ENCODE results near the gene CPNE7.

CPNE7 gene

DNA sequence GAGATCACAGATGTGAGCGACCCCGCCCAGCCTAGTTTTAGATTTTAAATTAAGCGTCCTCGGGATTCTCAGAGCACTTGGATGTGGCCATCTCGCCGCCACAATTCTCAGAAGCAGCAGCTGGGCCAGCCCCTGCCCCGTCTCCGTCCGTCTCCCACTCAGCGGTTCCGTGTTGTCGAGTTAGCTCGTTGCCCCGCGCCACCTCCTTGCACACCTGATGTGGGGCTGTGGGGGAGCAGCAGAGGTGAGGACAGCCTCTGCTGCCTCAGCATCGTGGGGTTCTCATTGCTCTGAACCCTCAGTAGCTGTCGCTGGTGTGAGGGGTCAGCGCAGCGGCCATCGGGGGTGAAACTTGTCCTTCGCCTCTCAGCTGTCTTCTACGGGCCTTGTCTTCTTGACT, 23.2 kb upstream of the CPNE7 start:
- Mint-ChIP-seq H3K4me3 (no peak overlapping the region), H3K9me3 (no peaks in the 10 kb centered on the region), H3K27me3 (ENCODE audit: low read depth) (no peaks in the 10 kb centered on the region), H3K4me1 (peaks cover 3% of the 10 kb centered on the region), H3K27ac (no peak overlapping the region), H3K36me3 (ENCODE audit: low read depth) (peaks cover 67% of the 10 kb centered on the region)
- TF ChIP-seq, protein P1, sequence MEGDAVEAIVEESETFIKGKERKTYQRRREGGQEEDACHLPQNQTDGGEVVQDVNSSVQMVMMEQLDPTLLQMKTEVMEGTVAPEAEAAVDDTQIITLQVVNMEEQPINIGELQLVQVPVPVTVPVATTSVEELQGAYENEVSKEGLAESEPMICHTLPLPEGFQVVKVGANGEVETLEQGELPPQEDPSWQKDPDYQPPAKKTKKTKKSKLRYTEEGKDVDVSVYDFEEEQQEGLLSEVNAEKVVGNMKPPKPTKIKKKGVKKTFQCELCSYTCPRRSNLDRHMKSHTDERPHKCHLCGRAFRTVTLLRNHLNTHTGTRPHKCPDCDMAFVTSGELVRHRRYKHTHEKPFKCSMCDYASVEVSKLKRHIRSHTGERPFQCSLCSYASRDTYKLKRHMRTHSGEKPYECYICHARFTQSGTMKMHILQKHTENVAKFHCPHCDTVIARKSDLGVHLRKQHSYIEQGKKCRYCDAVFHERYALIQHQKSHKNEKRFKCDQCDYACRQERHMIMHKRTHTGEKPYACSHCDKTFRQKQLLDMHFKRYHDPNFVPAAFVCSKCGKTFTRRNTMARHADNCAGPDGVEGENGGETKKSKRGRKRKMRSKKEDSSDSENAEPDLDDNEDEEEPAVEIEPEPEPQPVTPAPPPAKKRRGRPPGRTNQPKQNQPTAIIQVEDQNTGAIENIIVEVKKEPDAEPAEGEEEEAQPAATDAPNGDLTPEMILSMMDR (IDR thresholded peaks at IDR 0.05; ENCODE audit: unreplicated experiment in 3 of 3) = no peak

DNA sequence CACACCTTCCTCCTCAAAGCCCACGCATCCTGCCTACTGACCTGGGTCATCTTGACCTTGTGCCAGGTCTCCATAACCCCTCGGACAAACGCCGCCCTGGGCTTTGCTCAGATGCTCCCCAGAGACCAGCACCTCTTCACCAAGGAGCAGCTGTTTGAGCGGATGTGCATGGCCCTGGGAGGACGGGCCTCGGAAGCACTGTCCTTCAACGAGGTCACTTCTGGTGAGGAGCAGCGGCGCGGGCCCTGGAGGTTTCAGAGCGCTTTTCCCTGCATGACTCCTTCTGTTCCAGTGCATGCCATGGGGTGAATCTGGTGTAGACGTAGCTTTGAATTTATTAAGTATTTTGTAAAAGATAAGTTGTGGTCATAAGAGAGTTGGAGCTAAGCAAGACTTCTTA, 22.6 kb upstream of the CPNE7 start:
- Mint-ChIP-seq H3K4me1 (peaks cover 7% of the 10 kb centered on the region), H3K27ac (no peak overlapping the region), H3K4me3 (no peak overlapping the region), H3K9me3 (no peaks in the 10 kb centered on the region), H3K27me3 (ENCODE audit: low read depth) (no peaks in the 10 kb centered on the region), H3K36me3 (ENCODE audit: low read depth) (peaks cover 70% of the 10 kb centered on the region)
- TF ChIP-seq, protein P1 (IDR thresholded peaks at IDR 0.05; ENCODE audit: unreplicated experiment in 3 of 3) = no peak

DNA sequence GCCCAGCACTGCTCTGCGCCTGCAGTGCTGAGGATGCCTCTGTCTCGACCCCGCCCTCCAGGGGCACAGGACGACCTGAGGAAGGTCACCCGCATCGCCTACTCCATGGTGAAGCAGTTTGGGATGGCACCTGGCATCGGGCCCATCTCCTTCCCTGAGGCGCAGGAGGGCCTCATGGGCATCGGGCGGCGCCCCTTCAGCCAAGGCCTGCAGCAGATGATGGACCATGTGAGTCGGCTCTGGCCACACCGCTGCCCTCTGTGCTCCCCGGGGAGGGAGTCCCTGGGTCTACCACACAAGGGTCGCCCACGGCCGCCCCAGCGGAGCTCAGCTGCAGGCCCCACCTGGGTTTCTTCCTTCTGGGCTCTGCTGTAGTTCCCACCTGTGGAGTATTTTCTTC, 21.8 kb upstream of the CPNE7 start:
- H3K9me3 Mint-ChIP-seq = no peaks in the 10 kb centered on the region
- TF ChIP-seq, protein P1 (IDR thresholded peaks at IDR 0.05; ENCODE audit: unreplicated experiment in 3 of 3) = no peak
- no peaks in the 10 kb centered on the region for H3K27me3 Mint-ChIP-seq (ENCODE audit: low read depth)
- H3K36me3 Mint-ChIP-seq (ENCODE audit: low read depth) = peaks cover 63% of the 10 kb centered on the region
- H3K4me1 Mint-ChIP-seq = peaks cover 7% of the 10 kb centered on the region
- H3K27ac Mint-ChIP-seq = no peak overlapping the region
- H3K4me3 Mint-ChIP-seq = no peak overlapping the region

DNA sequence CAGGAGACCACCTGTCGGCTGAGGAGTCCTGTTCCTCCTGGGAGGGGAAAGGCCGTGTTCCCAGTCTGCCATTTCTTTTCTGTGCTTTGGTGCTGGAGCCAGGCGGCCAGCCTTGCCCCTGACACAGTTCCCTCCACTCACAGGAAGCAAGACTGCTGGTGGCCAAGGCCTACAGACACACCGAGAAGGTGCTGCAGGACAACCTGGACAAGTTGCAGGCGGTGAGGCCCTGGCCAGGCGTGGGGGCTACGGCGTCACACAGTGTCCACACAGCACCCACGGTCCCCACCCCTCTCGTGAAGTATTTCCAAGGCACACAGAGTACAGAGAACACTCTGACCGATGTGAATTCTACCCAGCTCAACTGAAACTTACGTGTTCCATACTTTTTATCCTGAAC, 21.2 kb upstream of the CPNE7 start:
- no peaks in the 10 kb centered on the region for H3K9me3 Mint-ChIP-seq
- H3K4me1 Mint-ChIP-seq = peaks cover 7% of the 10 kb centered on the region
- H3K27me3 Mint-ChIP-seq (ENCODE audit: low read depth) = no peaks in the 10 kb centered on the region
- no peak overlapping the region for H3K27ac Mint-ChIP-seq
- TF ChIP-seq, protein P1 (IDR thresholded peaks at IDR 0.05; ENCODE audit: unreplicated experiment in 3 of 3) = no peak
- peaks cover 58% of the 10 kb centered on the region for H3K36me3 Mint-ChIP-seq (ENCODE audit: low read depth)
- H3K4me3 Mint-ChIP-seq = no peak overlapping the region

DNA sequence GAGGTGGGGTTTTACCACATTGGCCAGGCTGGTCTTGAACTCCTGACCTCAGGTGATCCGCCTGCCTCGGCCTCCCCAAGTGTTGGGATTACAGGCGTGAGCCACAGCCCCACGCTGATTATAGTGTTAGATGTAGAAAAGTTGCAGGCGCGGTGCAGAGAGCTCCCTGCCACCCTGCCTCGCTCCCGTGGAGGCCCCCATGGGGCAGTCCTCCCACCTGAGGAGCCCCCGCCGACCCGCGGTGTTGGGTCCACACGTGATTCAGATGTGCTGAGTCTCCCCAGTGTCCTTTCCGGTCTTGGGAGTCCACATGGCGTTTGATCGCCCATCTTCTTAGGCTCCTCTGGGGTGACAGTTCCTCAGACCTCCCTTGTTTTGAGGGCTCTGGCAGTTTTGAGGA, 20.3 kb upstream of the CPNE7 start:
- TF ChIP-seq, protein P1 (IDR thresholded peaks at IDR 0.05; ENCODE audit: unreplicated experiment in 3 of 3) = no peak
- H3K27ac Mint-ChIP-seq = peak overlapping the region in 1 of 3 experiments; percentile 94
- H3K27me3 Mint-ChIP-seq (ENCODE audit: low read depth) = no peaks in the 10 kb centered on the region
- H3K4me1 Mint-ChIP-seq = peaks cover 7% of the 10 kb centered on the region
- peaks cover 51% of the 10 kb centered on the region for H3K36me3 Mint-ChIP-seq (ENCODE audit: low read depth)
- no peak overlapping the region for H3K4me3 Mint-ChIP-seq
- H3K9me3 Mint-ChIP-seq = no peaks in the 10 kb centered on the region

DNA sequence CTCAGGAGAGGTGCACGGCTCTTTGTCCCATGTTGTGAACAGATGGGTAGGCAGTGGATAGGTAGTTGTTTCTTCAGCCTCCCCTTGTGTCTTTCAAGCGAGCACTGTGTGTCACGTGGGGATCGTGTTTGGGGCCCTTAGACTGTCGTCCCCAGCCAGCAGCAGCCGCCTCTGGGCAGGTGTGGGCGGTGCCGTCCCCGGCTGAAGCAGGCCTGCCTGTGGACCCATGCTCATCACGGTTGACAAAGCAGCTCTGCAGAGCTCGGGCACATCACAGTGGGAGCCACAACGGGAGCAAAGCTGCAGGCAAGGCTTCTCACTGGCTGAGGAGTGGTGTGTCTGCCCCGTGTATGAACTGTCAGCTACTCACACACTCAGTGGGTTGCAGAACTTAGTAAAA, 19.8 kb upstream of the CPNE7 start:
- Mint-ChIP-seq H3K9me3 (no peaks in the 10 kb centered on the region), H3K4me3 (peak overlapping the region in 2 of 3 experiments; percentile 63 to 69), H3K36me3 (ENCODE audit: low read depth) (peaks cover 46% of the 10 kb centered on the region), H3K4me1 (peaks cover 7% of the 10 kb centered on the region), H3K27me3 (ENCODE audit: low read depth) (no peaks in the 10 kb centered on the region), H3K27ac (peak overlapping the region; percentile 6 to 94 (median 85))
- TF ChIP-seq, protein P1 (IDR thresholded peaks at IDR 0.05; ENCODE audit: unreplicated experiment in 3 of 3) = no peak

Data from nephron (organoid).